K562 (cell line): ENCODE results near the gene KASH5. TPM values are rescaled to one million over a fixed set of nuclear protein-coding genes. Genes with fewer than 3 reads are reported as not detected.

Experiments
- CBFA2T2 ChIP-seq: fragments of 450-650 bp; conservative IDR thresholded peaks from 2 replicates; pipeline ENCODE4 v1.6.1; 2017; ENCODE audit warnings: mild to moderate bottlenecking
- DLX4 ChIP-seq: fragments of 250-450 bp; sonication (Bioruptor Pico); IDR thresholded peaks from 2 replicates; pipeline ENCODE4 v1.6.1; 2021; ENCODE audit warnings: mild to moderate bottlenecking
- RBBP5 ChIP-seq: fragments of 200-600 bp; sonication (generic); IDR thresholded peaks from 2 replicates; pipeline ENCODE4 v1.6.1; 2012; ENCODE audit warnings: borderline replicate concordance, mild to moderate bottlenecking, low read length, control low read depth, inconsistent platforms; ENCODE audit not compliant: insufficient read depth, poor library complexity, severe bottlenecking
- ZBTB40 ChIP-seq, 2 experiments: fragments of 450-650 bp in 1 of 2; sonication (generic) in 1 of 2; formaldehyde crosslinking in 1 of 2; IDR thresholded peaks; 2 replicates each; pipeline versions ENCODE4 v1.7.1 to v1.9.0; 2016 to 2022; ENCODE audit warnings: inconsistent platforms in 1 of 2, mild to moderate bottlenecking in 1 of 2, missing genetic modification reagents in 1 of 2
- ZFPM2 ChIP-seq: fragments of 250-450 bp; sonication (Bioruptor Pico); IDR thresholded peaks from 2 replicates; pipeline ENCODE4 v1.5.1; 2022; ENCODE audit warnings: mild to moderate bottlenecking
- polyA plus RNA-seq, 8 experiments: library from polyadenylated mRNA; depleted of rRNA in 4 of 8; stranded (reverse) in 5 of 8; unstranded in 3 of 8; fragments of >200 nt; fragmentation: Nextera tagmentation in 2 of 8; fragmentation: Illumina TruSeq in 1 of 8; extraction: Ambion mirVana in 2 of 8; extraction: Trizol in 1 of 8; gene quantifications; 2 replicates each; pipeline versions ENCODE4 v1.2.1 to v1.2.3, GENCODE V29; 2011 to 2014; ENCODE audit warnings: inconsistent platforms in 1 of 8, missing spikeins in 1 of 8
- total RNA-seq, 7 experiments: library from RNA; depleted of rRNA in 6 of 7; stranded (reverse); fragments of >200 nt in 6 of 7; fragmentation: Illumina TruSeq in 2 of 7; extraction: Trizol in 2 of 7; gene quantifications; 2 replicates each; pipeline versions ENCODE4 v1.2.1 to v1.2.3, GENCODE V29; 2011 to 2021; ENCODE audit warnings: low replicate concordance in 1 of 7
- TF ChIP-seq, protein P1 (sequence below): fragments of 450-650 bp; IDR thresholded peaks from 2 replicates; pipeline ENCODE4 v1.6.1; 2017; ENCODE audit warnings: antibody characterized with exemption, mild to moderate bottlenecking
- TF ChIP-seq, protein P2 (sequence below): fragments of 250-450 bp; sonication (Bioruptor Pico); IDR thresholded peaks from 2 replicates; pipeline ENCODE4 v1.4.0; 2020; ENCODE audit warnings: mild to moderate bottlenecking, moderate library complexity

Gene KASH5
- total and polyA plus RNA-seq, 9 of the 15 experiments (the other 6 are each of a cell fraction or from before 2014, with no cell fraction given) = 0.07 to 0.84 (median 0.34) TPM; not detected in 1

- peak; percentile 65 for TF ChIP-seq ZBTB40 (IDR thresholded peaks at IDR 0.05)
- no peak for TF ChIP-seq ZBTB40 (CRISPR knock-in tag; IDR thresholded peaks at IDR 0.05)
- TF ChIP-seq RBBP5 = peak; percentile 33
- TF ChIP-seq, protein P1, sequence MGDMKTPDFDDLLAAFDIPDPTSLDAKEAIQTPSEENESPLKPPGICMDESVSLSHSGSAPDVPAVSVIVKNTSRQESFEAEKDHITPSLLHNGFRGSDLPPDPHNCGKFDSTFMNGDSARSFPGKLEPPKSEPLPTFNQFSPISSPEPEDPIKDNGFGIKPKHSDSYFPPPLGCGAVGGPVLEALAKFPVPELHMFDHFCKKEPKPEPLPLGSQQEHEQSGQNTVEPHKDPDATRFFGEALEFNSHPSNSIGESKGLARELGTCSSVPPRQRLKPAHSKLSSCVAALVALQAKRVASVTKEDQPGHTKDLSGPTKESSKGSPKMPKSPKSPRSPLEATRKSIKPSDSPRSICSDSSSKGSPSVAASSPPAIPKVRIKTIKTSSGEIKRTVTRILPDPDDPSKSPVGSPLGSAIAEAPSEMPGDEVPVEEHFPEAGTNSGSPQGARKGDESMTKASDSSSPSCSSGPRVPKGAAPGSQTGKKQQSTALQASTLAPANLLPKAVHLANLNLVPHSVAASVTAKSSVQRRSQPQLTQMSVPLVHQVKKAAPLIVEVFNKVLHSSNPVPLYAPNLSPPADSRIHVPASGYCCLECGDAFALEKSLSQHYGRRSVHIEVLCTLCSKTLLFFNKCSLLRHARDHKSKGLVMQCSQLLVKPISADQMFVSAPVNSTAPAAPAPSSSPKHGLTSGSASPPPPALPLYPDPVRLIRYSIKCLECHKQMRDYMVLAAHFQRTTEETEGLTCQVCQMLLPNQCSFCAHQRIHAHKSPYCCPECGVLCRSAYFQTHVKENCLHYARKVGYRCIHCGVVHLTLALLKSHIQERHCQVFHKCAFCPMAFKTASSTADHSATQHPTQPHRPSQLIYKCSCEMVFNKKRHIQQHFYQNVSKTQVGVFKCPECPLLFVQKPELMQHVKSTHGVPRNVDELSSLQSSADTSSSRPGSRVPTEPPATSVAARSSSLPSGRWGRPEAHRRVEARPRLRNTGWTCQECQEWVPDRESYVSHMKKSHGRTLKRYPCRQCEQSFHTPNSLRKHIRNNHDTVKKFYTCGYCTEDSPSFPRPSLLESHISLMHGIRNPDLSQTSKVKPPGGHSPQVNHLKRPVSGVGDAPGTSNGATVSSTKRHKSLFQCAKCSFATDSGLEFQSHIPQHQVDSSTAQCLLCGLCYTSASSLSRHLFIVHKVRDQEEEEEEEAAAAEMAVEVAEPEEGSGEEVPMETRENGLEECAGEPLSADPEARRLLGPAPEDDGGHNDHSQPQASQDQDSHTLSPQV = peak; percentile 82
- TF ChIP-seq ZFPM2 (CRISPR knock-in tag) = no peak
- 0 out of 2 replicates have a peak, but pooled peaks have one; percentile 4 for TF ChIP-seq CBFA2T2
- TF ChIP-seq DLX4 (CRISPR knock-in tag) = no peak
- TF ChIP-seq, protein P2, sequence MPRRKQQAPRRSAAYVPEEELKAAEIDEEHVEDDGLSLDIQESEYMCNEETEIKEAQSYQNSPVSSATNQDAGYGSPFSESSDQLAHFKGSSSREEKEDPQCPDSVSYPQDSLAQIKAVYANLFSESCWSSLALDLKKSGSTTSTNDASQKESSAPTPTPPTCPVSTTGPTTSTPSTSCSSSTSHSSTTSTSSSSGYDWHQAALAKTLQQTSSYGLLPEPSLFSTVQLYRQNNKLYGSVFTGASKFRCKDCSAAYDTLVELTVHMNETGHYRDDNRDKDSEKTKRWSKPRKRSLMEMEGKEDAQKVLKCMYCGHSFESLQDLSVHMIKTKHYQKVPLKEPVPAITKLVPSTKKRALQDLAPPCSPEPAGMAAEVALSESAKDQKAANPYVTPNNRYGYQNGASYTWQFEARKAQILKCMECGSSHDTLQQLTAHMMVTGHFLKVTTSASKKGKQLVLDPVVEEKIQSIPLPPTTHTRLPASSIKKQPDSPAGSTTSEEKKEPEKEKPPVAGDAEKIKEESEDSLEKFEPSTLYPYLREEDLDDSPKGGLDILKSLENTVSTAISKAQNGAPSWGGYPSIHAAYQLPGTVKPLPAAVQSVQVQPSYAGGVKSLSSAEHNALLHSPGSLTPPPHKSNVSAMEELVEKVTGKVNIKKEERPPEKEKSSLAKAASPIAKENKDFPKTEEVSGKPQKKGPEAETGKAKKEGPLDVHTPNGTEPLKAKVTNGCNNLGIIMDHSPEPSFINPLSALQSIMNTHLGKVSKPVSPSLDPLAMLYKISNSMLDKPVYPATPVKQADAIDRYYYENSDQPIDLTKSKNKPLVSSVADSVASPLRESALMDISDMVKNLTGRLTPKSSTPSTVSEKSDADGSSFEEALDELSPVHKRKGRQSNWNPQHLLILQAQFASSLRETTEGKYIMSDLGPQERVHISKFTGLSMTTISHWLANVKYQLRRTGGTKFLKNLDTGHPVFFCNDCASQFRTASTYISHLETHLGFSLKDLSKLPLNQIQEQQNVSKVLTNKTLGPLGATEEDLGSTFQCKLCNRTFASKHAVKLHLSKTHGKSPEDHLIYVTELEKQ (CRISPR knock-in tag) = no peak
Observed at GRCh38 chr19:49427855-49428546, 40.0 kb downstream of the KASH5 start (continued).
